ENCODE results near the gene LRRC31. TPM values are rescaled to one million over a fixed set of nuclear protein-coding genes. Genes with fewer than 3 reads are reported as not detected.
A peak's percentile ranks its signal among the peaks of the same experiment; 100 is the strongest.

LRRC31 gene
- total and polyA plus RNA-seq, 2 of the 8 experiments (the other 6 are each of a cell fraction or from before 2014, with no cell fraction given), result not detected

DNA sequence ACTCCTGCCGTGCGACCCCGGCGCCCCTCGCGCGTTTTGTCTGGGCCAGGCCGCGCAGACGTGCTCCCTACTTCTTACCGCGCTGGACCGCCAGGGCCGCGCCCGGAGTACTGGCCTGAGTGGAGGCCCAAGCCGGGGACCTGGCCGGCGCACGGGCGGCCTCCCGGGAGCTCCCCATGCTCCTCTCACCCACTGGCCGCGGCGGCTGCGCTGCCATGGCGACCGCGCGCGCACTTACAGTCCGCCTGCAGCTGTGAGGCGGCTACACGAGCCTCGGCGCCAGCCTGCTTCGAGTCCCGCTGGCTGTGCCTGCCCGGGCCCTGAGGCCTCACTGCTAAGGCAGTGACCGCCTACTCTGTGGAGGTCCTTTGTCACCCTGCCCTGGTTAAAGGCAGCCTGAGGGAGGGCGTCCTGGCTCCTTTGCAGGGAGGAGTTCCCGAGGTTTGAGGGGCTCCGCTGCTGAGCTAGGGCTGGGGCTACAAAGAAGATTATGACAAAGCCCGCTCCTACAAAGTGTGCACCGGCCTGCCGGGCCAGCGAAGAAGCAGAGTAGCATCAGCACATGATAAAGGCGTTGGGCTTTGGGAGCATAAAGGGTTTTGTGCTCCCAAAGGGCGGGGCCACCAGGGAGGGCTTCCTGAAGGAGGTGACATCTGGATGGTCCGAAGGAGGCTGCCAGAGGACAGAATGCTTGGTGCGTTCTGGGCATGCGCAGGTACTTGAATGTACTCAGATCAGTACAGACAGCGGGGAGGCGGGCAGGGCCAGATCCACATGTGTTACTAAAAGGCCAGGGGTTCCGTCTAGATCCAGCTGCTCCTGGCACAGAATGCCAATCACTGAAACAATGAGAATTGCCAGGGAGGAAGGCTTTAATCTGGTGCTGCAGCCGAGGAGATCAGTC is 57.2 kb downstream of the LRRC31 start, which contains the start of the genes LRRC34 and LRRIQ4 (continued):
- TF ChIP-seq TBP (IDR thresholded peaks at IDR 0.05; ENCODE audit: low read depth, low read length) (peak; percentile 54), POLR2AphosphoS5 (IDR thresholded peaks at IDR 0.05; ENCODE audit: low read depth, low read length) (peak; percentile 23; the same call in 1 of the 2 replicates), BACH1 (IDR thresholded peaks at IDR 0.05; ENCODE audit: low read length) (no peak), SIRT6 (IDR thresholded peaks at IDR 0.05; ENCODE audit: low read length) (no peak), YY1 (IDR thresholded peaks at IDR 0.05; ENCODE audit: low read depth, low read length) (no peak), SP1 (IDR thresholded peaks at IDR 0.05; ENCODE audit: low read depth, low read length) (no peak), RXRA (IDR thresholded peaks at IDR 0.05; ENCODE audit: insufficient read depth, low read depth, low read length) (no peak), CTBP2 (IDR thresholded peaks at IDR 0.05; ENCODE audit: borderline replicate concordance, insufficient read depth, insufficient read length, low read length) (no peak), NANOG (IDR thresholded peaks at IDR 0.05; ENCODE audit: insufficient read depth, low read depth, low read length, poor library complexity, severe bottlenecking) (no peak), CREB1 (IDR thresholded peaks at IDR 0.05) (no peak)
